Fibroblast of skin of scalp (primary cell): ENCODE data around the gene LAMA2.

Experiments used
- DNase-seq: peaks from one replicate; pipeline ENCODE4 v3.0.0-alpha.2; 2013

LAMA2 gene

DNA sequence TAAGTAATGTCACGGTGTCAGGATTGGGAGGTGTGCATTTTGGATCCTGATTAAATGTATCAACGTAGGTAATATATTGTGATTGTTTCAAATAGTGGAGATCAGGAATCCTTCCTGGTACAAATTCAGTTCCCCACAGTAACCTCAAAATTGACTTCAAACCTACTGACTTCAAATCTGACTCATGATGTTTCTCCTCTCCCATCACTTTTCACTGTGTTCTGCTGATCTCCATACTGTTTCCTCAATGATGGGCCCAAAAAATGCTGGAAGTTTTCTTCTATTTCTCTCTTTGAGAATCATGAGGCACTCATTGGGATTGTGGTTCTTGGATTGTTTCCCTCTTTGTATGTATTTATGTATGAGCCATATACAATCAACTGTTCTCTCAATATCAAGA lies 35.9 kb downstream of the LAMA2 start:
- no peak for DNase-seq

DNA sequence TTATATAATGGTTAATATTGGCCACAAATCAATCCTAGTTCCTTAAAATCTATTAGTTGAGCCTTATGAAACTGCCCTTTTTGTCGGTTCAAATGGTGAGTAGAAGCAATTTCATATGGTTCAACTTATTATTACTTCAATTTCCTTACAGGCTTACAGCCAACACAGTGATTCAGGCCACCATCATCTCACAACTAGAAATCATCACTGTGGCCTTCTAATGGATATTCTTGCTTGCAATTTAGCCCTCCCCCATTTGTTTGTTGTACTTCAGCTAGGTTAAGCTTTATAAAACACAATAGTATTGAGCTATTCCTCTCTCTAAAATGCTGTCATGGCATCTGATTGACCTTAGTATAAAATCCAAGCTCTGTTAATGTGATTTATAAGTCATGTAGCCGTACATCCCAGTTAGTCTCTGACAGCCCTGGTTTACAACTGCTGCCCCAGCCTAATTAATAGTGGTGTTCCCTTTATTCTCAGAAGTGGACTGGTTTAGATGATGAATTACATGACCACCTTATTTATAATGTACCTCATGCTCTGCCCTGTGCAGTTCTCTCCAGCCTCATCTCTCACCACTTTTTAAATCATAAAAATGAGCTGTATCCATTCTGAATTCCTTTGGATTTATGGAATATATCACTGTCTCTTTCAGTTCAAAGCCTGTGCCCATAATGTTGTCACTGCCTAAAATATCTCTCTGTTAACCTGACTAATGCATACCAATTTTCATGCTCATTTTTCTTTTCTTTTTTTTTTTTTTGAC lies 36.7 kb downstream of the LAMA2 start:
- peak; percentile 31 for DNase-seq

DNA sequence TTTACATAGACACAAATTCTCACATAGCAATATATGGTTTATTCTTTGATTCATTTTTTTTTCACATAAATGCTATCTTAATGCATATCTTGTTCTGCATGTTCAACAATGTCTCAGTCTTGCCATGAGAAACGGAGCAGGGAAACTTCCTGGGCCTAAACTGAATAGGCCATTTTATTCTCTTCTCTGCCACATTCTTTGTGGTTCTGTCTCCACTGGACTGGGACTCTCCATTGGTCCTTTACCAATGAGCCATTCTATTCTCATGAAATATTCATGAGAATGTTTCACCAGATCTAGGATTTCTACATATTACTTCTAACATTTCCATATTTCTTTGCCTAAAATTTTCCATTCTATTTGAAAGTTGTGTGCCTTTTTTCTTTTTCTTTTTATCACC lies 42.8 kb downstream of the LAMA2 start:
- DNase-seq, result no peak

DNA sequence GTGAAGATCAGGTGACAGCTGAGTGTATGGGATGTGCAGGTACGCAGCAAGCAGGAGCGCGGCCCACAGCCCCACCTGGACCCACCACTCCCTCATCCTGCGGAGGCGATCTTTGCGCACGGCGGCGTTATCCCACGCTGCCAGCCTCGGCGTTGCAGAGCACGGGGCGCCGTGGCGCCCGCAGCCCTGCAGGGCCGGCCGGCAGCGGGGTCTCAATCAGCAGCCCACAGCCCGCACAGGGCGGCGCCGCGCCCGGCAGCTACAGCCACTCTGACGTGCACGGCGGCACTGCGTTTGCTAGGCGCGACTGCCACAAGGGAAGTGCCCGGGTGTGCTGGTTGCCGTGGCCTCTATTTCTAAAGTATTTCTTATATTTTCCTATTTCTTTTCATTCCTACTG lies 46.9 kb downstream of the LAMA2 start:
- no peak for DNase-seq

DNA sequence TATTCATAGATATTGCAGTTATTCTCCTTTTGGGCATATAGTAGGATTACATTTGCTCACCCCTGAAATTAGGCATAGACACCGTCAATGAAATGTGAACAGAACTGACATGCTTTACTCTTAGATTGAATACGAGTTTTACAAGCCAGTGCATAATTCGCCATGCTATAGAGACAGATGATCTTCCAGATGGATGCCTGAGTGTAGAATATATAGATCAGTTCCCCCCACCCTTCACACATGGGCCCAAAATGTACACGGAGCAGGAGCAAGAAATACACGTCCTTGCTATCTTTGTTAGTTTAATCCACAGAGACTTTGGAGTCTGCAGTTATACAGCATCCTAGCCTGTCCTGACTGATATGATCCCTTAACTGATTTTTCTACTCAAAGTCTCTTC lies 47.4 kb downstream of the LAMA2 start:
- DNase-seq, result no peak

DNA sequence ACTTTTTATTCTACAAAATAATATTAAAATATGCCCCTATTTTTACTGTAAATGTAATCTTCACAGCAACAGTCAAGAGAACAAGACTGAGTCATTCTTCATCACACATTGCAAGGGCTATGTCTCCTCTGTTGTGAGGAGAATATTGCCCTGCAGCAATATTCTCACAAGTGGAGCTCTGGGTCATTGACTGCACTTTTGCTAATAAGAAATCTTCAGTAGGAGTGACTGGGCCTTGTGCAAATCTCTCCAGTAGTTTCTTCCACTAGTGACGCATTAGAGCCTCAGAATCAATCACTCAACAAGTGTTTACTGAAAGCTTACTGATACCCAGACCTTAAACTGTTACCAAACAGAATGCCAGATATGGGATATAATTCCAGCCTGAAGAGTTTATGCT lies 49.1 kb downstream of the LAMA2 start:
- peak; percentile 13 for DNase-seq

DNA sequence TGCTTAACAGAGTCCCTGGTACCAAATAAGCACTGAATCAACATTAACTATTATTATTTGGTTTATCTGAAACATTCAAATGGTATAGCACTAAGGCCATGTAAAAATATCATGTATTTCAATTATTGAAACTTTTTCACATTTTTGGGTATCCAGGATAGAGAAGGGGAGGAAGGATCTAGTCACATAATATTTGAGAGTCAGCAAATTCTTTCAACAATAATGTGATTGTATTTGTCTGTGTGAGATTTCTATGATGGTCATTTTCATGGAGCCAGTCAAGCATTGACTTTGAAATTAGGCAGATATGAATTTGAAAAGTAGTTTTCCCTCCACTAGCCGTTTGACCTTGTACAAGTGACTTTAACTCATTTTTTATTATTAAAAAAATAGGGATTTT lies 67.9 kb downstream of the LAMA2 start:
- no peak for DNase-seq

DNA sequence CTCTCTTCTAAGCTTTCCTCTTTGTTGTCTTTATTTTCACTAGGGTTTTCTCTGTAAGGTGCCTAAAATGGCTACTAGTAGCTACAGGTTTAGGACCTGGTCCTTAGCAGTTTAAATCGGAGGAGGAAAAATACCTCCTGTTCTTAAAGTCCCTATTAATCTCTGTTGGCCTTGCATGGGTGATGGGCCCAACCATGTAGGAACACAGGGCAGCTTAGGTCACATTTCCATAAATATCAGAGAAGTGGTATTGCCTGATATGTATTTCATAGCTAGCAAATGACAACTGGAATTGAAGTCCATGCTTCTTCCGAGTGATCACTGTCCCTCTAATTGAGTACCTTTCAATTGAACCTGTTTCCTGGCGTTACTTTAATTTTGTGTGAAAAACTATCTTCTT lies 70.0 kb downstream of the LAMA2 start:
- no peak for DNase-seq

DNA sequence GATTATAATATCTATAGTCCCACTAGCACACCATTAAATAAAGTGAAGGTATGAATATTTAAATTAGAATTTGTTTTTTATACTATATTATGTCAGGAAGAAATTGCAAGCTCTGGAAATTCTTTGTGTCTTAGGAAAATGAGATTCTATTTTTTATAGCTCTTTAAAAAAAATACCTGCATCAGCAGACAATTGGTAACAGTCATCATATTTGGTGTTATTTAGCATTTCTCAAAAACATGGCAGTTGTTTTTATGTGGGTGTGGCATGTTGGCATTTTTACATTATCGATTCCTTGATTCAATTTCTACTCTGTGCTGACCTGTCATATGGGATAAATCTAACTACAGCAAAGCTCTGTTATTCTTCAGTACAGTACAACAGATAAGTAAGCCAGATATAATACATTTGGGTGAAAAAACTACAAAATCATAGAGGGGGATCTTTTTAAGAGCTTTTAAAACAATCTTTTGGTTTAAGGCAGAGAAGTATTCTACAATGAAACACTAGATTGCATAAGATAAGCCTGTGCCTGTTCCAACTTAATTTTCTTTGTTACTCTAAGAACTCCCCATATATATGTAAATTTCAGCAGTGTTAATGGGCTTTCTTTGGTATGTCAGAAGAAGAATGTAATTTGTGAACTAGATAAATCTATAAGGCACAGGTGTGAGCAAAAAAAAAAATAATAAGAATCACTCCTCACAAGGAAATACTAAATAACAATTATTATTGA lies 71.5 kb downstream of the LAMA2 start:
- no peak for DNase-seq

DNA sequence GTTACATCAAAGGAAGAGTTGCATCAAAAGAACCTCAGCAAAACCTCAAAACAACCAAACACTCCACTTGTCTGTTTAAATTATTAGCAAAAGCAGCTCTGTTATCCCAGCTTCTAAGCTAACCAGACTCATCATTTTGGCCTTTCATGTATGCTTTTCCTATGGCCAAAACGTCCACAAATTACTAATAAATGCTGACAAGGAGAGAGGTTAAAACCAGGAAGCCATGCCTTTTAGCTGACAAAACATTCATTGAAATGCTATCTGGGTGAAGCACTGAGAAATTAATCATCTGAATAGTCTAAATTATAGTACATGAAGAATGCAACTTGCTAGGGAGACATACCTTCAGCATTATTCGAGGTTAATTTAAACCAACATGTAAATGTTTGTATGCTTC lies 80.6 kb downstream of the LAMA2 start:
- peak; percentile 47 for DNase-seq

DNA sequence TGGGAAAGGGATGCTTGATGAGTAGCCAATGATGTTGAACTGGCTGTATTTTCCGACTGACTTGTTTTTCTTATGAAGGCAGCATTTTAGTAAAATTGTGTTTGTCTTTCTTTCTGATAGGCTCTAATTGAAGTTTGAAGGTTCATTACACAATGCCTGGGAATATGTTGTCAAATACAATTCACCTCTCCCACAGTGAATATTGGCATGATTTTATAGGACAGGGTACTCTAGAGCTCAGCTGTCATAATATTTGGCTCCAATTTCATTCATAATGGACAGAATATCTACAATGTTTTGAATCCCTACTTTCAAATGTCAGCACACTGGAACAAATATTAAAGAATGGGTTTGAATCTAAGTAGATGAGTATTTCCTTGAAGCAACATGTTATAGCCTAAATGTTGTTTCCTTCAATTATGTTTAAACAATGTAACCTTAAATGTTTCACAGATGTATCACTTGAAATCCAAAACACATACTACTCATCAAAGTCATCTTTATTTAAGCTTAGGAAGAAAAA lies 81.4 kb downstream of the LAMA2 start:
- DNase-seq, result no peak

DNA sequence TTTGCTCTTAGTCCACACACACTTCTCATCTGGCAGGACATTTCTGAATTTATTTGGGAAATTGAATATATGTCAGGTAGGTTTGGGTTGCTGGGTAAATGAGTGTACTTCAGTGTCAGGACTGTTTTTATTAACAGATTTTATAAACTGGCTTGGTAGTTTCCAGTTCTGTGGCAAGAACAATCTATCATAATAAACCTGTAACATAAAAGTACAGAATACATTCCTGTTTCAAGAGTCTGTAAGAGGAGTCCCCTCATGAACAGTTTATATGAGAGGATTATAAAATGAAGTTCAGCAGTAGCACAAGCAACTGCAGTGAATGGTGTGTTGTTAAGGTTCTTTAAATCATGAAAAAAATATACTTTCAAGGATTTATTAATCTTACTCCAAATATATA lies 81.8 kb downstream of the LAMA2 start:
- DNase-seq, result no peak

DNA sequence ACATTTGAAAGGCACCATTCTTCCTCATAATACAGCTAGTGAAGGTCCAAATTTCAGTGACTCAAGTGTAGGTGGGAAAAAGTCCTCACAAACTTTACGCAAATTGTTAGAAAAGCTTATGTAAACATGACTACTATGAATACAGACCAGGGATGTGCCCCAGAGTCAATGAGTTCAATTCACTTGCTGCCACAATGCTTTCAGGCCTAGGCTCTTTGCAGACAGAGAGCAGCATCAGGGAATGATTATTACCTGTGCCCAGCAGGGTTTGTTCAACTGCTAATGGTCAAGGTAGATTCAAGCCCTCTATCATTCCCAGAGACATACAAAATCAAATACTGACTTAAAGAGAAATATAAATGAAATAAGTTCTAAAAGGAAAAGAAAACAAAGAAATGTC lies 84.0 kb downstream of the LAMA2 start:
- no peak for DNase-seq

DNA sequence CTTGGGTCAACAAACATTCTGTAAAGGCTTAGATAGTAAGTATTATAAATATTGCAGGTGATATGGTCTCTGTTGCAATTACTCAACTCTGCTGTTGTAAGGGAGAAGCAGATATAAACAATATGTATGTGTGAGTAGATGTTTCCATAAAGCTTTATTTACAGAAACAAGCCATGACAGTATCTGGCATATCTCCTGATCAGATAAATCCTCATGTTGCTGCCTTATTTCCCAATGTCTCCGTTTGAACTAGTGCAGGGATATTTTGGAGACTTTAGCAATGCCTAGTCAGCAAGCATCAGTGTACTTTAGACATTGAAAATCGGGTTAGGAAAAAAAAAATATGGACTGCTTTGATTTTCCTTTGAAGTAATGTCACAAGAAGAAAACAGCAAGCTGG lies 96.1 kb downstream of the LAMA2 start:
- DNase-seq, result no peak

DNA sequence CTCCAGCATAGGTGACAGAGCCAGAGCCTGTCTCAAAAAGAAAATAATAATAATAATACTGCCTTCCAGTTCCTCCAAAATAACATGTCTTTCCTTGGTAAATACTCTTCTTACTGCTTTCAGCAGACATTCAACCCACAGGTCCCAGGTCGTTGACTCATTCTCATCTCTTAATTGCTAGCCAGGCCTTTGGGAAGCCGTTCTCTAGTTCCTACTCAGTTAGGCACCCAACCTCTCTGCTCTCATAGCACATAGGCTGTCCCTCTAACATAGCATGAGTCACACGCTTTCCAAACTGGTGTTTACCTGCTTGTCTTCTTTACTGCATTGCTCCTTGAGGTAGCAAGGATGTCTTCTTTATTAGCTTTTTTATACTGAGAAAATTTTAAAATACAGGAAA lies 98.8 kb downstream of the LAMA2 start:
- DNase-seq, result no peak

DNA sequence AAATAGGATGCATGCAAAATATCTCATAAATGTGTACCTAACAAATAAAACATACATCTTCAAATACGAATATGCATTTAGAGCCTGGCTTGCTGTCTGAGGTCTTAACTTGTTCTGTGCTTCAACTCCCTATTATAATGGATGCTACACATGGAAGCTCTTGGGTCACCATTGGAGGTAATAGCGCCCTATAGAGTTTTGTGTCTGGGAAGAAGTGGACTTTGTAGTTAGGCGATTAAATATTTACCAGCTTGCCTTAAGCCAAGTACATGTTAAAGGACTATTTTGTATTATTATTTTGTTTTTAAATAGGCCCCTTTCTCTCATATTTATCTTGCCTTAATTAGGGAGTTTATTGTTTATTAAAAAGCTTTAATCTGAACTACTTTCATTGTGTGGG lies 107.4 kb downstream of the LAMA2 start:
- DNase-seq, result no peak

DNA sequence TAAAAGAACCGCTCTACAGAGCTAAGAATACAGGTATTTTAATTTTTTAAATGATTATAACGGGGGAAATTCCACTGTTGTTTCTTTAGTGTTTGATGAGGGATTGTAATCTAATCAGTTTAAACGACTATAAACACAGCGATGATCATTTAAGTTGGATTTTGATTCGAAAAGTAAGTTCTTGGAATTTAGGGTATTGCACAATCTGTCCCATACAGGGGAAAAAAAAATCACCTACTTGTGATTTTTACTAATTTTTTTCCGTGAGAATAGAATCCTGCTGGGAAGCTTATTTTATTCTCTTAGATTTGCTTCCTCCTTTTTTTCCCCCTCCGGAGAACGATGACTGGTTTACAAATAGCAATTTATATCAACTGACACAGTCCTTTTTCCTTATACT lies 108.0 kb downstream of the LAMA2 start:
- no peak for DNase-seq

DNA sequence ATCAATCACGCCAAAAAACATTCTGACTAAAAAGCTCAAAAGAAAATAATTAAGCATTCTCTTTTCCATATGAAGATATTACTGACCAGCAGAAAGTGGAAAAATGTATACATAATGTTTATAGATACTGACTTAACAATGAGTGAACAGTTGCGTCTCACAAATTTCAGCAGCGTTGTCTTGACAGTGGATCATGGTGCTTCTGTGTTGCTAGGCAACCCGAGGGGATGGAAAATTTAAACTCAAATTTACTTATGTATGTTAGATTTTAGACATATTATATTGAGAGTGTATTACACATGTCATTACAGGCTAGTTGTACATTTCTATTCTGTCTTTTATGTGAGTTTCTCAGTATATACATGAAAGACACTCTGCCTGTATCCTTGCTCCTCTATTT lies 110.2 kb downstream of the LAMA2 start:
- DNase-seq, result no peak

DNA sequence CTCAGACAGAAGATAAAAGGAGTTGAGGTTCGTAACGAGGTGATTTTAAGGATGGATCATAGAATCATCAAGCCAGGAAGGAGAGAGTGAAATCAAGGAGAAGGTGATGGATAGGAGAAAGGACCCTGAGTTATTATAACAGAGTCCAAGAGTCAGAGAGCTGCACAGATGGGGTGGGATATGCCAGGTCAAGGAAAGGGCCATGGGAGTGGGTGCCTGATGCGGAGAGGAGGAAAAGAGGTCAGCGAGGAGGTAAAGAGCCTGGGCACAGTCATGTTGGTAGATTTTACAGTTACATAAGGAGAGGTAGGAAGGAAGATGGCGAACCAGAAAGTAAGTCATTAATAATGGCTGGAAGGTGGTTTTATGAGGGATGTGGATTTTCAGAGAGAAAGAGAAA lies 114.9 kb downstream of the LAMA2 start:
- DNase-seq, result no peak

DNA sequence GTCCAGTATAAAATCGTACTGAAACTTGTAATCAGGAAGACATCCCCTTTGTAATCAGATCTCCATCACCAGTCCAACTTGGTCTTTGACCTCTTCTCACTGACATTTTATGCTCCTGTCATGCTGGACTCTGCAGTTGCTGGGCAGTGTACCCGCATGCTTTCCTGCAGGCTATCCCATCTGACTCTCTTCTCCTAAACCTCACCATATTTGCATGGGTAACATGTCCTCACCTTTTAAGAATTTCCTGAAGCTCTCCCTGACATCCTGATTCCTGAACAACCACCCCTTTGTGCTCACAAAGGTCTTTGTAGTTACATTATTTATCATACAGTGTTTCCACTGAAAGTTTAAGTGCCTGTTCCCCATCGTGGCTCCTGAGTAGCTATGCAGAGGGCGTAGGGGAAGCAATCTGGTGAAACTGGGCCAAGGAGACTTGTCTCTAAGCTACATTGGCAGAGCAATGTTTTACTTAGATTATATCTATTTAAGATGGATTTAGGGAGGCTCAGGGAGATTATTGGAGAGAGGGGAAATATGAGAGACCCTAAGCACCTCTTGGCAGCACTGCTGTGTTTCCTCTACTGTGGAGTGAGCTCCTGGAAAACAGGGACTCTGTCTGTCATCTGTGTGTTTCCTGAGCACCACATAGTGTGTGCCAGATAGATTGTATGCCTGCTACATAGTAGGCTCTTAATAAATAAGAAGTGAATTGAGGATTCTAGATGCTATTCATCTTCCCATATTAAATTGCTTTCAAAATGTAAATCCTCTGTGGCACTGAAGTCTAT lies 124.0 kb downstream of the LAMA2 start:
- DNase-seq, result no peak

DNA sequence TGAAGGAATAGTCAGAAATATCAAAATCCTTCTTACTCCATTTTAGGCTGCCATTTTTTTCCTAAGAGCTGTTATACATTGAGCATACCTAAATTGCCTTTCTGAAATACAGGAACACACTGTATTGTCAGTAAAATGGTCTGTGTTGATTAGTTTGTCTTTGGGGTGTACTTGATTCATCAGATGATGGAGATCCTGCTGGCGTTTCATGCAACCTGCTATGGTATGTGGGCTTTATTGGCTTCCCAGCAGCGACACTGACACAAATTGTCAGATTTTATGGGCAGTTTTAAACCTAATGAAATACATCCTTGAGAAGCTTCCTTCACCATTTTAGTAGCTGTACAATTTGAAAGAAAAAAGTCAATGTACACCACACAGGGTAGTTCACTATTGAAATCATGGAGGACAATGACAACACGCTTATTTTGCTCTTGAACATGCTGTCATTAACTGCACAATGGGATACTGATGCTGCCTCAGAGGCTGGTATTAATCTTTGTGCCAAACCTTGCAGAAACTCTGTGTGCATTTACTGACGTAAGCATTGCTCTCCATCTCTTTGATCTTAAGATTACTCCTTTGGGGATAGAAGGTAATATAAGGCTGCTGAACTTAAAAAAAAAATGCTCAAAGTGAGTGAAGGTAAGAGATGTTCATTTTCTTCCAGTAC lies 124.9 kb downstream of the LAMA2 start:
- DNase-seq, result no peak

DNA sequence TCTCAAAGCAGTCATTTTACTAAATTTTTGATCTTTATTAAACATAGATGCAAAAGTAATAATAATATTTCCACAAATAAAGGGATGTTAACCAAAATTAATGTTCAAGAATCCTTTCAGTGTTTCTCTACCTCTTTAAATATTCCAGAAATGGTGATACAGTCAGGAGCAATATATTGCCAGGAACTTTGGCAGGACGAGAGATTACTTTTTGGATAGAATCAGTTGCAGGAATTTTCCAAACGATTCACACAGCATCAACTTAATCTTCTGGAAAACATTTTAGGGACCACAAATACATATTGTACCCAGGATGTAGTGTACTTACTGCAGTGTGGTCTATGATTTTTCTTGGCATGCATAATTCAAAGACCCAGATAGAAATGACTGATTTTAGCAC lies 125.7 kb downstream of the LAMA2 start:
- no peak for DNase-seq

DNA sequence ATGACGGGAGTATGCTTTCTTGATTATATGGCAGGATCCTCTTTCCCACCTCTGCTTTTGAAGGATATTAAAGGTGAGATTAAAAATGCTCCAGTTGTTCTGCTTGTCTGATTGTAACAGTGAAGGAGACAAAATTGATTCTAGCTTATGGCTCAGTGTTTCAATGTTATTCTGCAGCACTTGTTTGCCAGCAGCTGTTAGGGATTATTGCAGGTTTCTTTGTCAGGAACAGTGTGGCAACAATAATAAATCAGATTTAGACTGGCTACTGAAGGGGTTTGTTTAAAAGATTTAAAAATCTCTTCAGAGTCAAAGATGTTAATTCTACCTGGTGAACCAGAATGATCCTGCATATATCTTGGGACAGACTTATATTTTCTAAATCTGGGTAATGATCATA lies 126.9 kb downstream of the LAMA2 start:
- DNase-seq, result no peak
